Activated CD4-positive, alpha-beta T cell treated with anti-CD3 and anti-CD28 coated beads for 24 hours (primary cell): ENCODE measurements around the gene FAT1.

Source experiments
- DNase-seq, 2 donors: peaks; one replicate each; pipeline ENCODE4 v3.0.0-alpha.2; 2020; ENCODE audit warnings: low read depth in 2 of 2

FAT1 gene

DNA sequence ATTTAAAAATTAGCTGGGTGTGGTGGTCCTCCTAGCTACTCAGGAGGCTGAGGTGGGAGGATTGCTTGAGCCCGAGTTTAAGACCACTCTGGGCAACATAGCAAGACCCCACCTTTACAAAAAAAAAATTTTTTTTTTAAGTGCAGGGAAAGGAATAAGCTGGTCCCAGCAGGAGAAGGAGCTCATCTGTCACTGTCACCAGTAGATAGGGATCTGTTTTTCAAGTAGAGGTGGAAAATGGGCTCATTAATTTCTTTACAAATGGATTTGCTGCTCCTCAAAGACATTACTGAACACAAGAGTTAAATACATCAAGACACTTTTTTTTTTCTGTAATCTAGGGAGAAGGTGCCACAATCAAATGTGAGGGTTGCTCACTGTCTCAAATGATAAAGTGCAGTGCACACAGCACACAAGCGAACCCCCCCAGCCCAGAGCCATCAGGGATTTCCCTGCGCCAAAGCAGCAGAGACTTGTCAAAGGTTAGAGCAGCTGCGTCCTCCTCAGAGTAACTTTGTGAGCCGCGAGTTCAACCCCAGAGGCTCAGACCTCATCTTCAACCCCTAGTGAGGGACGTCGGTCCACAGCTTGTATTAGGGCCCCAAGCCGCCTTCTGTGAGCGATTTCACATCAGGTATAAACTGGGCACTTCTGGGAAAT is 154.0 kb downstream of the FAT1 start:
- DNase-seq, result no peak

GRCh38 chr4:186566068-186566467 is 157.6 kb downstream of the FAT1 start:
- no peak for DNase-seq

DNA sequence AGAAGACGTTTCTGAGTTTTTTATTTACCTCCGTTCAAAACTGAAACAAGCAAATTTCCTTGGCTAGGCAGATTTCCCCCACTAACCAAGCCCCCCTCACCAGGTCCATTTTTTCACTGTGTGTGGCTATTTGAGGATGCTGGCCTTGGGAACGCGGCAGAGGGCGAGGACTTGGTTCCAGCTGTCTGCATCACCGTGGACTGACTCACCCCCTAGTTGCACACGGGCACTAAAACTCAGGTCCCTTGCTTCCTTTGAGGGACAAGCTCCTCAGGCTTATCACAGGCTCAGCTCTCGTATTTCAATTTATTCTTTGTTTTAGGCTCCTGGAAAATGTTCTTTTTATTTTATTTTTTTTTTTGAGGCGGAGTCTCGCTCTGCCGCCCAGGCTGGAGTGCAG is 159.9 kb downstream of the FAT1 start:
- no peak for DNase-seq

DNA sequence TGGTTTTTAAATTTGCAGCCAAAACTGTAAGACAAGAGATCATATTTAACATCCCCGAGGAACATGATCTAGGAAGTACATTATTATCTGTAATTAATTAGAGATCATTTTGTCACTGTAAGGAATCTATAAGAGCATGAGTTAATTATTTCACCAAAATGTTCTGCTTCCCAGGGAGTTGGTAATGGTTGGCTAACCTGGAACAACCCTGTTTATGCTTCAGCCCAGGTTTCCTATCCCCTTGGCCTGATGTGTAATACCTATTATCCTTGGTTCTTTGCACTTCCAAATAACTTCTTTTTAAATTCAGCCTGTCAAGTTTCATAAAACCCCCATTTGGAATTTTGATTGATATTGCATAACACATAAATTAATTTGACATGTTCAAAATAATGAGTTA is 161.9 kb downstream of the FAT1 start:
- DNase-seq, result no peak

DNA sequence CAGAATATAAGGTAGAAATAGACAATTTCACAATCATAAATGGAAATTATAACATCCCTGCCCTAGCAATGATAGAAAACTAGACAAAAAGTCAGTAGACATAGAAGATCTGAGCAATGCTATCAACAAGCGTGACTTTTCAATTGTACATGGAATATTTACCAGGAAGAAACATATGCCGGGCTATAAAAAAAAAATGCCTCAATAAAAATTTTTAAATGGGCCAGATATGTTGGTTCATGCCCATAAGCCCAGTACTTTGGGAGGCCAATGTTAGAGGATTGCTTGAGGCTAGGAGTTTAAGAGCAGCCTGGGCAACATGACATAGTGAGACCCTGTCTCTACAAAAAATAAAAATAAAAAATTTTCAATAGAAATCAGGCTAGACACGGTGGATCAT is 163.0 kb downstream of the FAT1 start:
- DNase-seq, result no peak

GRCh38 chr4:186557486-186557885 is 166.2 kb downstream of the FAT1 start:
- DNase-seq, result no peak

- DNase-seq, result no peak
These were observed 166.6 kb downstream of the FAT1 start for GRCh38 chr4:186557061-186557460.

GRCh38 chr4:186554914-186555827 is 168.5 kb downstream of the FAT1 start, which contains the start of gene MTNR1A:
MTNR1A (minus strand) TSS chr4:186555567; CDS start chr4:186555365, 202 bp downstream.
- no peak for DNase-seq

- DNase-seq, result no peak
These were observed 169.1 kb downstream of the FAT1 start for GRCh38 chr4:186554539-186554913.

GRCh38 chr4:186553717-186554116 is 169.9 kb downstream of the FAT1 start:
- no peak for DNase-seq

- no peak for DNase-seq
These were observed 171.8 kb downstream of the FAT1 start for GRCh38 chr4:186551849-186552248.

DNA sequence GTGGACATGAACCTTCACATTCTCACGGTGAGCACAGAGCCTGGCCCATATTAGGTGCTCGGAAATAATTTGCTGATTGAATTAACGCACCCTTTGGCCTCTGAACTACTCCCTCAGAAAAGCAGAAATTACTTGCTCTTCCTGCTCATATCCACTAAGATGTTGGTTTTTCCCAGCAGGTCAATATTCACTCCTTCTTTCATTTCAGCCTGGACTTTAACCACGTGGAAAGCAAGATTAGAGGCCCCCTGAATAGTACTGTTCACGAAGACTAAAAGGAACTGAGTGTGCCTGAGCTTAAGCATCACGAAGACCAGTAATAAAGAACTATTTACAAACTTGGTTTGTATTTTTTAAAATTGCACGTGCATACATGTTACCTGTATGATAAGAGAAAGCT is 178.2 kb downstream of the FAT1 start:
- no peak for DNase-seq

DNA sequence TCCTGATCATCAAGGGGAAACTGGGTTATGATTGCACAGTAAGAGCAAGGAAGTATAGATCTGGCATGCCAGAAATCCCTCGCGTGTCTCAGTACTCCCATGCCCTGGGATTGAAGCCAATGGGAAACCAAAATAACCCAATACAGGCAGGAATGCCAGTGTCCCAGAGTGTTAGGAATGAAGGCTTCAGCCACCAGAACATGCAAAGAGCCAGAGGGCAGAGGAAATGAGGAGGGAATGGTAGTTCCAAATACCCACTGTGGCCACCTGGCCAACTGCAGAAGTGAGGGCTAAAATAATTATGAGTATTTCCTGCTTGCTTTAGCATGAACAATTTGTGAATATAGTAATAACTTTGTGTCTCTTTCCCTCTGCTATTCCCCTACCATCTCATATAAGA is 180.4 kb downstream of the FAT1 start:
- no peak for DNase-seq

GRCh38 chr4:186541801-186542200 is 181.9 kb downstream of the FAT1 start:
- no peak for DNase-seq

DNA sequence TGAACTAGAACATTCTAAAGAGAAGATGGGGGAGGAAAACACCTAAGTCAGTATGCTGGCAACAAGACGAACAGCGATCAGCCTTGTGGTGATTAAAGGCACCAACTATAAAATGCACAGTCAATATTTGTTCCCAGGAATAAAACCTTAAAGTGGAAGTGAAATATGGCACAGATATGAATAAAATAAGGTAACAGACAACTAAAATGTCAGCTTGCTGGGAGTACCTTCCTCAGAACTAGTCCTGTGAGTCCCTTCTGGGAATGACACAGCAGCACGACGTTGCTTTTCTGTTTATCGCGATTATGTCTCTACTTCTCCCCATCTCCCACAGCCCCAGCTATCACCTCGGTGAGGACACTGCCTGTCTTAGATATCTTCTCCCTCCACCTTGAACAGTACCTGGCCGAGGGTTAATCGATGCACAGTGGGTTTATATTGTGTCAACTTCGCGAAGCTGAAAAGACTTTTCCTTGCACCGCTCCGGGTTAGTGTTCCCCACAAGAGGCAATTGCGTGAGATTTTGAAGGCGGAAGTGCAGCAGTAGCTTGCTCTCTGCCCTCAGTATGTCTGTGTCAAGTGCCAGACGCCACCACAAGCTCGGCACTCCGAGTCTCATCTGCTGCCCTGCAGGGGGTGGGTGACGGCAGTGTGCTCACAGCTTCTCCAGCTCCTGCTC is 185.7 kb downstream of the FAT1 start:
- DNase-seq, result no peak
